GM12872 (cell line): ENCODE data around the gene SNTG2.

Source experiments
- CTCF ChIP-seq: IDR thresholded peaks from 3 replicates; pipeline ENCODE4 v1.5.1; 2011; ENCODE audit warnings: low read depth, mild to moderate bottlenecking, low read length, moderate library complexity; ENCODE audit not compliant: insufficient read depth

The SNTG2 gene

GRCh38 chr2:949384-950079, 1.1 kb upstream of the SNTG2 start:
- no peak for TF ChIP-seq CTCF

GRCh38 chr2:951224-952006, 766 bp downstream of the SNTG2 start:
- TF ChIP-seq CTCF, result no peak

- TF ChIP-seq CTCF, result no peak
These were observed 2.8 kb downstream of the SNTG2 start for GRCh38 chr2:953408-953807.

GRCh38 chr2:953975-954686, 3.5 kb downstream of the SNTG2 start:
- no peak for TF ChIP-seq CTCF

- TF ChIP-seq CTCF, result no peak
These were observed 4.0 kb downstream of the SNTG2 start for GRCh38 chr2:954687-955000.

- no peak for TF ChIP-seq CTCF
These were observed 5.4 kb downstream of the SNTG2 start for GRCh38 chr2:955829-956731.
